Body of pancreas (tissue), 4 donors: ENCODE data around the gene GALNT14. TPM values are rescaled to one million over a fixed set of nuclear protein-coding genes. Genes with fewer than 3 reads are reported as not detected.

Source experiments
- ATAC-seq: fragments of 150-250 bp; one replicate; pipeline ENCODE4 v1.9.1; 2016
- DNase-seq, 4 donors: peaks; one replicate each; pipeline ENCODE4 v3.0.0-alpha.2; 2019
- H3K27ac ChIP-seq, 4 donors: fragments of 200-600 bp; sonication (generic); 1 replicate in 3 of 4; 2 replicates in 1 of 4; pipeline versions ENCODE4 v1.5.1 to v1.6.1; 2016 to 2019; ENCODE audit warnings: mild to moderate bottlenecking in 1 of 4, mixed read lengths in 1 of 4, moderate library complexity in 1 of 4
- H3K27me3 ChIP-seq, 2 donors: fragments of 200-600 bp; sonication (generic); one replicate each; pipeline ENCODE4 v1.6.0; 2016; ENCODE audit warnings: mild to moderate bottlenecking in 1 of 2
- H3K36me3 ChIP-seq, 2 donors: fragments of 200-600 bp; sonication (generic); replicated peaks in 1 of 2; 2 replicates each; pipeline ENCODE4 v1.5.1; 2016; ENCODE audit warnings: low read depth in 2 of 2; ENCODE audit not compliant: insufficient read depth in 1 of 2
- H3K4me1 ChIP-seq: fragments of 200-600 bp; sonication (generic); one replicate; pipeline ENCODE4 v1.6.0; 2016
- H3K4me3 ChIP-seq, 2 donors: fragments of 200-600 bp; sonication (generic); 1 replicate in 1 of 2; 2 replicates in 1 of 2; pipeline ENCODE4 v1.5.1; 2016 to 2019
- H3K9me3 ChIP-seq, 3 donors: fragments of 200-600 bp; sonication (generic); 1 replicate in 2 of 3; 2 replicates in 1 of 3; pipeline ENCODE4 v1.5.1; 2016
- CTCF ChIP-seq, 7 experiments: fragments of 450-650 bp in 4 of 7; fragments of 200-600 bp in 3 of 7; sonication (generic) in 3 of 7; IDR thresholded peaks; one replicate each; pipeline ENCODE4 v1.5.1; 2016 to 2019; ENCODE audit warnings: antibody characterized with exemption in 7 of 7
- POLR2A ChIP-seq, 3 donors: fragments of 450-650 bp; IDR thresholded peaks; one replicate each; pipeline ENCODE4 v1.6.1; 2016; ENCODE audit warnings: antibody characterized with exemption in 3 of 3, mild to moderate bottlenecking in 2 of 3
- WGBS, 2 donors: methylation state at CpG; one replicate each; pipeline ENCODE4 v1.1.5; 2017; 5-methylcytosine and 5-hydroxymethylcytosine counted together
- intact Hi-C: fragments of 100-400 bp; cut with DNase I; formaldehyde crosslinking; loops from one replicate; pipeline ENCODE4 v1.15.1; 2023
- total RNA-seq, 2 donors: library from RNA; depleted of rRNA; stranded (reverse); fragments of >200 nt; gene quantifications; one replicate each; pipeline ENCODE4 v1.1.0, GENCODE V29; 2016

GALNT14 gene
- total RNA-seq, 2 donors from 2014 or later: 2.6 to 6.7 TPM

GRCh38 chr2:30860726-30861125 is 277.5 kb downstream of the GALNT14 start:
- intact Hi-C loops: loop anchor here (10.0 kb wide), 1 partner anchor 146 kb away; no protein-coding TSS in a partner anchor
- no peaks in the 10 kb centered on the region for H3K27me3 ChIP-seq
- no peak for DNase-seq
- no peaks in the 10 kb centered on the region for H3K9me3 ChIP-seq
- TF ChIP-seq CTCF (IDR thresholded peaks at IDR 0.05): no peak
- no peak for TF ChIP-seq POLR2A (IDR thresholded peaks at IDR 0.05)
- no peak overlapping the region for H3K27ac ChIP-seq
- no peak for ATAC-seq
- WGBS, 2 donors: 61 to 67% methylated on average over 4 of the region's 4 CpGs
- H3K4me1 ChIP-seq: no peaks in the 10 kb centered on the region
- no peaks in the 10 kb centered on the region for H3K36me3 ChIP-seq
- no peak overlapping the region for H3K4me3 ChIP-seq

Other genes with a start within 250 kb of the GALNT14 start
- gene CAPN14, start 79.1 kb upstream of the GALNT14 start, total RNA-seq: not detected
- gene EHD3, start 95.7 kb upstream of the GALNT14 start, total RNA-seq: 1 to 10 TPM in 1 of 2 donors, under 1 TPM in 1; 0.99 to 2.3 TPM